GM18505 (cell line): ENCODE results near the gene PRSS8.
"Not testable (repeated sequence)": the region's sequence is repeated elsewhere in the genome, so short reads cannot be mapped to it uniquely, and the experiment has no call there.

Source experiments
- ATAC-seq: cut with Tn5 transposase; IDR thresholded peaks from one replicate; pipeline ENCODE4 v1.9.1; 2021; ENCODE audit not compliant: unreplicated experiment
- POLR2A ChIP-seq: IDR thresholded peaks from 4 replicates; pipeline ENCODE4 v1.6.1; 2011; ENCODE audit warnings: borderline replicate concordance; ENCODE audit not compliant: insufficient read depth, insufficient read length; ENCODE audit errors: extremely low read depth

Gene PRSS8

GRCh38 chr16:31138621-31139578, 3.4 kb upstream of the PRSS8 start:
- no peak for TF ChIP-seq POLR2A
- ATAC-seq: no peak

- not testable (repeated sequence) for ATAC-seq
Observed at GRCh38 chr16:31136822-31137499, 1.4 kb upstream of the PRSS8 start.

GRCh38 chr16:31136287-31136662, 748 bp upstream of the PRSS8 start:
- ATAC-seq: no peak

GRCh38 chr16:31134625-31135534, 647 bp downstream of the PRSS8 start:
- ATAC-seq: no peak
- TF ChIP-seq POLR2A: no peak

More at GRCh38 chr16:31136287-31136662, 748 bp upstream of the PRSS8 start:
- no peak for TF ChIP-seq POLR2A

GRCh38 chr16:31134091-31134571, 1.4 kb downstream of the PRSS8 start:
- TF ChIP-seq POLR2A: no peak
- ATAC-seq: no peak

- no peak for ATAC-seq
Observed at GRCh38 chr16:31133046-31133501, 2.5 kb downstream of the PRSS8 start.

GRCh38 chr16:31132303-31132979, 3.1 kb downstream of the PRSS8 start:
- no peak for TF ChIP-seq POLR2A

More at GRCh38 chr16:31133046-31133501, 2.5 kb downstream of the PRSS8 start:
- no peak for TF ChIP-seq POLR2A

GRCh38 chr16:31131841-31132271, 3.7 kb downstream of the PRSS8 start:
- no peak for ATAC-seq
- no peak for TF ChIP-seq POLR2A

More at GRCh38 chr16:31132303-31132979, 3.1 kb downstream of the PRSS8 start:
- no peak for ATAC-seq

GRCh38 chr16:31131416-31131815, 4.1 kb downstream of the PRSS8 start:
- TF ChIP-seq POLR2A: no peak
- ATAC-seq: no peak

- no peak for ATAC-seq
- no peak for TF ChIP-seq POLR2A
Observed at GRCh38 chr16:31130899-31131298, 4.6 kb downstream of the PRSS8 start.

GRCh38 chr16:31130336-31130891, 5.1 kb downstream of the PRSS8 start:
- ATAC-seq: no peak
- no peak for TF ChIP-seq POLR2A
